Neural crest cell (in vitro differentiated cells): Measurements from ENCODE around the gene RBFOX1. TPM values are rescaled to one million over a fixed set of nuclear protein-coding genes. Genes with fewer than 3 reads are reported as not detected.

ENCODE experiments used
- DNase-seq: peaks from one replicate; pipeline ENCODE4 v3.0.0; 2021; ENCODE audit warnings: low read depth, mixed read lengths, low spot score
- H3K27ac Mint-ChIP-seq: one replicate; pipeline ENCODE4 v1.8.0; 2021; ENCODE audit warnings: mild to moderate bottlenecking, mixed read lengths; ENCODE audit not compliant: unreplicated experiment
- H3K27me3 Mint-ChIP-seq: 2 replicates; pipeline ENCODE4 v1.8.0; 2021; ENCODE audit warnings: low read depth, mild to moderate bottlenecking, mixed read lengths
- H3K36me3 Mint-ChIP-seq: 2 replicates; pipeline ENCODE4 v1.8.0; 2021; ENCODE audit warnings: low read depth, mild to moderate bottlenecking, mixed read lengths
- H3K4me1 Mint-ChIP-seq: 2 replicates; pipeline ENCODE4 v1.8.0; 2021; ENCODE audit warnings: mixed read lengths
- H3K4me3 Mint-ChIP-seq: one replicate; pipeline ENCODE4 v1.8.0; 2021; ENCODE audit warnings: mild to moderate bottlenecking, mixed read lengths
- H3K9me3 Mint-ChIP-seq: 2 replicates; pipeline ENCODE4 v1.8.0; 2021; ENCODE audit warnings: mixed read lengths
- CTCF ChIP-seq: fragments of 200-600 bp; sonication (generic); conservative IDR thresholded peaks from 2 replicates; pipeline ENCODE4 v1.5.0; 2021; ENCODE audit warnings: antibody characterized with exemption, mild to moderate bottlenecking
- total RNA-seq: library from RNA; stranded (reverse); gene quantifications from 2 replicates; pipeline ENCODE4 v1.2.1, GENCODE V29; 2021

RBFOX1 gene
- total RNA-seq, 1 donor from 2014 or later = 1.4 TPM

GRCh38 chr16:7577588-7577987 lies 244.9 kb downstream of the RBFOX1 start:
- no peak overlapping the region for H3K27ac Mint-ChIP-seq
- no peak for TF ChIP-seq CTCF
- peaks cover 5% of the 10 kb centered on the region for H3K9me3 Mint-ChIP-seq
- no peak for DNase-seq
- no peaks in the 10 kb centered on the region for H3K36me3 Mint-ChIP-seq
- peaks cover 5% of the 10 kb centered on the region for H3K27me3 Mint-ChIP-seq
- H3K4me3 Mint-ChIP-seq = no peak overlapping the region
- H3K4me1 Mint-ChIP-seq = no peaks in the 10 kb centered on the region

- Mint-ChIP-seq H3K9me3 (peaks cover 3% of the 10 kb centered on the region), H3K4me1 (no peaks in the 10 kb centered on the region), H3K4me3 (no peak overlapping the region), H3K27me3 (peaks cover 8% of the 10 kb centered on the region), H3K36me3 (no peaks in the 10 kb centered on the region), H3K27ac (no peak overlapping the region)
- TF ChIP-seq CTCF = no peak
- no peak for DNase-seq
These were observed 246.8 kb downstream of the RBFOX1 start for GRCh38 chr16:7579454-7579853.

GRCh38 chr16:7581175-7581574 lies 248.5 kb downstream of the RBFOX1 start:
- no peak for TF ChIP-seq CTCF
- Mint-ChIP-seq H3K4me1 (peaks cover 4% of the 10 kb centered on the region), H3K4me3 (no peak overlapping the region), H3K9me3 (peaks cover 3% of the 10 kb centered on the region), H3K27me3 (peaks cover 17% of the 10 kb centered on the region), H3K36me3 (no peaks in the 10 kb centered on the region), H3K27ac (no peak overlapping the region)
- DNase-seq = no peak

DNA sequence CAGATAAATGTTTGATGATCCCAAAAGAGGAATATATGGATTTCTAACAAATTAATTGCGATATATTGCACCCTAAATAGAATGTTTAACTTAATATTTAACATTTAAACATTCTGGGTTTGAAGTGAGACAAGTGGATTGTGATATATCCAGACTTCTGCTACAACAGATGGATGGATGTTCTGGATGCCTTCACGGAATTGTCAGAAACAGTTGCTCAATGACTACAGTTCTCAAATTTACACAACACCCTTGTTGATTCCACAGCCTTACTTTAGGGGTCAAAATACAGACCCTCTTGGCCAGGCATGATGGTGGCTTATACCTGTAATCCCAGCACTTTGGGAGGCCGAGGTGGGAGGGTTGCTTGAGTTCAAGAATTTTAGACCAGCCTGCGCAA lies 250.8 kb downstream of the RBFOX1 start:
- no peak overlapping the region for H3K4me3 Mint-ChIP-seq
- no peak for DNase-seq
- no peak for TF ChIP-seq CTCF
- H3K27ac Mint-ChIP-seq = no peak overlapping the region
- peaks cover 6% of the 10 kb centered on the region for H3K4me1 Mint-ChIP-seq
- H3K9me3 Mint-ChIP-seq = peaks cover 3% of the 10 kb centered on the region
- no peaks in the 10 kb centered on the region for H3K36me3 Mint-ChIP-seq
- peaks cover 15% of the 10 kb centered on the region for H3K27me3 Mint-ChIP-seq

DNA sequence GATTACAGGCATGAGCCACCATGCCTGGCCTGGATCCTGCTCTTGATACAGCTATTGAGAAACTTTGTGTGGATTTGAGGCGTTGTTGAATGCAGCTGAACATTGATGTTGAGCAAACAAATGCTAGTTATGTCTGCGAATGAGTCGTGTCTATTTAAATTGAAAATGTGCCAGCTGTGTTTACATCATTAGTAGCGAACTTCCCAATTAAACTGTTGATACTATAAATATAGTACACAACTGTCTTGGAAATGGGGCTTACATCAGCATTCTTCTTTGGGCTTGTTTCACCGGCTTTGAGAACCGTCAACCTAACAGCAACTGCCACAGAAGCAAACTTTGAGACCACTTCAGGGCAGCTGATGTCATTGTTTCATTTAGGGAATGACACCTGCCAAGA lies 251.9 kb downstream of the RBFOX1 start:
- Mint-ChIP-seq H3K27me3 (peaks cover 13% of the 10 kb centered on the region), H3K4me3 (no peak overlapping the region), H3K4me1 (peaks cover 11% of the 10 kb centered on the region), H3K9me3 (peaks cover 1% of the 10 kb centered on the region), H3K36me3 (no peaks in the 10 kb centered on the region), H3K27ac (no peak overlapping the region)
- no peak for TF ChIP-seq CTCF
- no peak for DNase-seq

DNA sequence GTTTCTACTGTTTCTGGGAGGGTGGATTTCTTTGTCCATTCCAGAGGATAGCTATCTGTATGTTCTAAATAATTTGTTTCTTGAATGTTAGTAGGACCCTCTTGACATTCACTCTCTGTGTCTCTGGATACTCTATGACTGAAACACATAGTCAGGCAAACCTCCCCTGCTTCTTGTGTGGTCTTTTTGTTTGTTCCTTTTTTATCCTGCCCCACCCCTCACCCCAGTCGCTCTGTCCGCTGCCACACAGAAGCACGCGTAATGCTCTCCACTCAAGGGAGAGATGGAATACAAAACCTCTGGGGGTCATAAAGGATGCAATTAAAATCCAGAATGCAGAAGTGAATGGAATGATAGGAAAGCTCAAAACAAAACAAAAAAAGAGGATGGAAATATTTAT lies 253.1 kb downstream of the RBFOX1 start:
- Mint-ChIP-seq H3K9me3 (no peaks in the 10 kb centered on the region), H3K36me3 (no peaks in the 10 kb centered on the region), H3K4me3 (no peak overlapping the region), H3K27ac (no peak overlapping the region), H3K4me1 (peaks cover 11% of the 10 kb centered on the region), H3K27me3 (peaks cover 12% of the 10 kb centered on the region)
- no peak for TF ChIP-seq CTCF
- no peak for DNase-seq
